Activated T-helper 1 cell treated with anti-CD3 and anti-CD28 coated beads, Interleukin-12 subunit alpha, Interleukin-12 subunit beta, Interleukin-2, Interleukin-4 antibody, amounts not matched to agents 30 ng/mL and 10 ng/mL and 1 ng/mL, durations not matched to agents 14 hours and 24 hours and 36 hours (primary cell): ENCODE measurements around the gene ATP6V0E1. TPM values are rescaled to one million over a fixed set of nuclear protein-coding genes. Genes with fewer than 3 reads are reported as not detected.

Experiments used
- DNase-seq: peaks from one replicate; pipeline ENCODE4 v3.0.0; 2021; ENCODE audit warnings: low spot score
- H3K27ac Mint-ChIP-seq: one replicate; pipeline ENCODE4 v1.8.0; 2021; ENCODE audit warnings: mild to moderate bottlenecking, mixed read lengths
- H3K27me3 Mint-ChIP-seq: one replicate; pipeline ENCODE4 v1.8.0; 2022; ENCODE audit warnings: mild to moderate bottlenecking, moderate library complexity, mixed read lengths; ENCODE audit not compliant: insufficient read depth
- H3K36me3 Mint-ChIP-seq: one replicate; pipeline ENCODE4 v1.8.0; 2021; ENCODE audit warnings: low read depth, mixed read lengths
- H3K4me1 Mint-ChIP-seq: one replicate; pipeline ENCODE4 v1.8.0; 2021; ENCODE audit warnings: low read depth, mixed read lengths
- H3K4me3 Mint-ChIP-seq: one replicate; pipeline ENCODE4 v1.8.0; 2021; ENCODE audit warnings: mild to moderate bottlenecking, moderate library complexity, mixed read lengths
- H3K9me3 Mint-ChIP-seq: one replicate; pipeline ENCODE4 v1.8.0; 2021; ENCODE audit warnings: mixed read lengths
- intact Hi-C: fragments of 100-400 bp; cut with micrococcal nuclease; formaldehyde crosslinking; loops from one replicate; pipeline ENCODE4 v1.15.1; 2024
- total RNA-seq: library from RNA; stranded (reverse); gene quantifications from 2 replicates; pipeline ENCODE4 v1.2.3, GENCODE V29; 2022

ATP6V0E1 gene
- total RNA-seq: 149 TPM in 2 replicates

- peaks cover 19% of the 10 kb centered on the region for H3K36me3 Mint-ChIP-seq
- peak within 1 kb of the TSS; percentile 98 for H3K27ac Mint-ChIP-seq
- peak within 1 kb of the TSS; percentile 96 for H3K4me3 Mint-ChIP-seq
- no peaks in the 10 kb centered on the region for H3K9me3 Mint-ChIP-seq
- intact Hi-C loops: loop anchor here (1.0 to 5.0 kb wide), 8 partner anchors 24 to 1596 kb away; partner anchors contain the start of genes BNIP1, BOD1, NPM1 and RPL26L1
- peaks cover 16% of the 10 kb centered on the region for H3K4me1 Mint-ChIP-seq
- H3K27me3 Mint-ChIP-seq: no peaks in the 10 kb centered on the region
- peak; percentile 93 for DNase-seq
Observed at GRCh38 chr5:172983542-172984243, at the start of gene ATP6V0E1. Gene ATP6V0E1 (plus strand): TSS chr5:172983771. CDS start chr5:172983861, 90 bp downstream.

- H3K36me3 Mint-ChIP-seq: peaks cover 6% of the 10 kb centered on the region
- H3K4me3 Mint-ChIP-seq: no peak overlapping the region
- H3K4me1 Mint-ChIP-seq: peaks cover 8% of the 10 kb centered on the region
- DNase-seq: no peak
- no peaks in the 10 kb centered on the region for H3K27me3 Mint-ChIP-seq
- no peaks in the 10 kb centered on the region for H3K9me3 Mint-ChIP-seq
- intact Hi-C loops: loop anchor here (10.0 kb wide), 1 partner anchor 470 kb away; no protein-coding TSS in a partner anchor
- no peak overlapping the region for H3K27ac Mint-ChIP-seq
Observed at GRCh38 chr5:172935096-172935495, 48.5 kb upstream of the ATP6V0E1 start.

GRCh38 chr5:172936401-172936800, 47.2 kb upstream of the ATP6V0E1 start:
- H3K27ac Mint-ChIP-seq: no peak overlapping the region
- intact Hi-C loops: loop anchor here (10.0 kb wide), 1 partner anchor 472 kb away; no protein-coding TSS in a partner anchor

GRCh38 chr5:172939071-172939470, 44.5 kb upstream of the ATP6V0E1 start:
- no peak overlapping the region for H3K4me3 Mint-ChIP-seq
- no peak for DNase-seq
- H3K9me3 Mint-ChIP-seq: no peaks in the 10 kb centered on the region
- no peak overlapping the region for H3K27ac Mint-ChIP-seq
- intact Hi-C loops: loop anchor here (10.0 kb wide), 1 partner anchor 474 kb away; no protein-coding TSS in a partner anchor
- H3K4me1 Mint-ChIP-seq: no peaks in the 10 kb centered on the region
- no peaks in the 10 kb centered on the region for H3K27me3 Mint-ChIP-seq
- peaks cover 4% of the 10 kb centered on the region for H3K36me3 Mint-ChIP-seq

More at GRCh38 chr5:172936401-172936800, 47.2 kb upstream of the ATP6V0E1 start:
- Mint-ChIP-seq H3K4me1 (peaks cover 8% of the 10 kb centered on the region), H3K27me3 (no peaks in the 10 kb centered on the region), H3K4me3 (no peak overlapping the region), H3K9me3 (no peaks in the 10 kb centered on the region), H3K36me3 (peaks cover 6% of the 10 kb centered on the region)
- DNase-seq: no peak

GRCh38 chr5:172939611-172940267, 43.8 kb upstream of the ATP6V0E1 start:
- Mint-ChIP-seq H3K27me3 (no peaks in the 10 kb centered on the region), H3K4me1 (no peaks in the 10 kb centered on the region), H3K36me3 (peaks cover 4% of the 10 kb centered on the region), H3K27ac (no peak overlapping the region), H3K9me3 (no peaks in the 10 kb centered on the region), H3K4me3 (no peak overlapping the region)
- no peak for DNase-seq
- intact Hi-C loops: loop anchor here (10.0 kb wide), 1 partner anchor 475 kb away; no protein-coding TSS in a partner anchor

GRCh38 chr5:172940268-172941066, 43.1 kb upstream of the ATP6V0E1 start:
- no peak for DNase-seq
- intact Hi-C loops: no loop called here
- no peaks in the 10 kb centered on the region for H3K4me1 Mint-ChIP-seq
- H3K36me3 Mint-ChIP-seq: peaks cover 4% of the 10 kb centered on the region
- H3K27ac Mint-ChIP-seq: no peak overlapping the region
- no peak overlapping the region for H3K4me3 Mint-ChIP-seq
- no peaks in the 10 kb centered on the region for H3K9me3 Mint-ChIP-seq
- no peaks in the 10 kb centered on the region for H3K27me3 Mint-ChIP-seq

GRCh38 chr5:172941067-172941516, 42.5 kb upstream of the ATP6V0E1 start:
- Mint-ChIP-seq H3K4me1 (no peaks in the 10 kb centered on the region), H3K27ac (no peak overlapping the region)
- intact Hi-C loops: no loop called here

GRCh38 chr5:172942556-172942955, 41.0 kb upstream of the ATP6V0E1 start:
- peak overlapping the region; percentile 71 for H3K27ac Mint-ChIP-seq
- no peak overlapping the region for H3K4me3 Mint-ChIP-seq
- no peaks in the 10 kb centered on the region for H3K27me3 Mint-ChIP-seq
- H3K36me3 Mint-ChIP-seq: no peaks in the 10 kb centered on the region
- no peak for DNase-seq
- H3K9me3 Mint-ChIP-seq: no peaks in the 10 kb centered on the region
- H3K4me1 Mint-ChIP-seq: no peaks in the 10 kb centered on the region
- intact Hi-C loops: no loop called here

More at GRCh38 chr5:172941067-172941516, 42.5 kb upstream of the ATP6V0E1 start:
- Mint-ChIP-seq H3K4me3 (no peak overlapping the region), H3K9me3 (no peaks in the 10 kb centered on the region), H3K27me3 (no peaks in the 10 kb centered on the region), H3K36me3 (peaks cover 3% of the 10 kb centered on the region)
- no peak for DNase-seq

- Mint-ChIP-seq H3K27me3 (no peaks in the 10 kb centered on the region), H3K27ac (no peak overlapping the region), H3K36me3 (no peaks in the 10 kb centered on the region), H3K4me1 (no peaks in the 10 kb centered on the region), H3K9me3 (no peaks in the 10 kb centered on the region), H3K4me3 (no peak overlapping the region)
- intact Hi-C loops: no loop called here
- no peak for DNase-seq
Observed at GRCh38 chr5:172943283-172943841, 40.2 kb upstream of the ATP6V0E1 start.

GRCh38 chr5:172943906-172944305, 39.7 kb upstream of the ATP6V0E1 start:
- intact Hi-C loops: no loop called here
- no peaks in the 10 kb centered on the region for H3K4me1 Mint-ChIP-seq
- no peaks in the 10 kb centered on the region for H3K9me3 Mint-ChIP-seq
- H3K27me3 Mint-ChIP-seq: no peaks in the 10 kb centered on the region
- no peak overlapping the region for H3K4me3 Mint-ChIP-seq
- DNase-seq: no peak
- H3K27ac Mint-ChIP-seq: no peak overlapping the region
- H3K36me3 Mint-ChIP-seq: no peaks in the 10 kb centered on the region

- DNase-seq: no peak
- Mint-ChIP-seq H3K9me3 (no peaks in the 10 kb centered on the region), H3K36me3 (no peaks in the 10 kb centered on the region), H3K4me1 (no peaks in the 10 kb centered on the region), H3K4me3 (no peak overlapping the region), H3K27ac (no peak overlapping the region), H3K27me3 (no peaks in the 10 kb centered on the region)
- intact Hi-C loops: no loop called here
Observed at GRCh38 chr5:172944741-172945140, 38.8 kb upstream of the ATP6V0E1 start.

GRCh38 chr5:172945151-172945550, 38.4 kb upstream of the ATP6V0E1 start:
- H3K36me3 Mint-ChIP-seq: no peaks in the 10 kb centered on the region

More at GRCh38 chr5:172945151-172945550, 38.4 kb upstream of the ATP6V0E1 start:
- Mint-ChIP-seq H3K4me1 (no peaks in the 10 kb centered on the region), H3K27me3 (no peaks in the 10 kb centered on the region), H3K9me3 (no peaks in the 10 kb centered on the region), H3K4me3 (no peak overlapping the region), H3K27ac (no peak overlapping the region)
- DNase-seq: no peak
- intact Hi-C loops: no loop called here
